Transverse colon (tissue), 4 donors: ENCODE results near the gene SGIP1. TPM values are rescaled to one million over a fixed set of nuclear protein-coding genes. Genes with fewer than 3 reads are reported as not detected.

ENCODE experiments used
- DNase-seq: peaks from one replicate; pipeline ENCODE4 v3.0.0-alpha.2; 2019
- H3K27ac ChIP-seq, 4 donors: fragments of 200-600 bp; sonication (generic); 2 replicates each; pipeline ENCODE4 v1.5.1; 2016 to 2018; ENCODE audit warnings: inconsistent platforms in 4 of 4
- H3K27me3 ChIP-seq: fragments of 200-600 bp; sonication (generic); 2 replicates; pipeline ENCODE4 v1.5.1; 2017; ENCODE audit warnings: inconsistent platforms
- H3K36me3 ChIP-seq, 4 donors: fragments of 200-600 bp; sonication (generic); 2 replicates each; pipeline ENCODE4 v1.5.1; 2017 to 2019; ENCODE audit warnings: inconsistent platforms in 4 of 4
- H3K4me1 ChIP-seq, 4 donors: fragments of 200-600 bp; sonication (generic); 2 replicates each; pipeline ENCODE4 v1.5.1; 2017 to 2020; ENCODE audit warnings: inconsistent platforms in 4 of 4
- H3K4me3 ChIP-seq, 4 donors: fragments of 200-600 bp; sonication (generic); 1 replicate in 1 of 4; 2 replicates in 3 of 4; pipeline versions ENCODE4 v1.5.1 to v1.6.1; 2017 to 2019; ENCODE audit warnings: inconsistent platforms in 4 of 4
- H3K9me3 ChIP-seq, 2 donors: fragments of 200-600 bp; sonication (generic); 2 replicates each; pipeline ENCODE4 v1.5.1; 2017 to 2019; ENCODE audit warnings: inconsistent platforms in 2 of 2
- CTCF ChIP-seq, 5 experiments: fragments of 200-600 bp in 3 of 5; fragments of 450-650 bp in 2 of 5; sonication (generic) in 3 of 5; IDR thresholded peaks; 1 replicate in 2 of 5; 2 replicates in 3 of 5; pipeline ENCODE4 v1.5.1; 2016 to 2017; ENCODE audit warnings: antibody characterized with exemption in 5 of 5, inconsistent platforms in 3 of 5, mild to moderate bottlenecking in 2 of 5, moderate library complexity in 1 of 5
- EP300 ChIP-seq: sonication (generic); formaldehyde crosslinking; IDR thresholded peaks from one replicate; pipeline ENCODE4 v1.6.1; 2017; ENCODE audit warnings: antibody characterized with exemption, low read depth
- POLR2A ChIP-seq: fragments of 450-650 bp; IDR thresholded peaks from one replicate; pipeline ENCODE4 v1.6.1; 2016; ENCODE audit warnings: antibody characterized with exemption, mild to moderate bottlenecking, moderate library complexity
- POLR2AphosphoS5 ChIP-seq, 3 donors: sonication (generic); formaldehyde crosslinking; IDR thresholded peaks; one replicate each; pipeline ENCODE4 v1.6.1; 2016; ENCODE audit warnings: antibody characterized with exemption in 3 of 3
- WGBS, 2 donors: methylation state at CpG; one replicate each; pipeline ENCODE4 v1.1.5; 2018; ENCODE audit warnings: low coverage in 1 of 2; 5-methylcytosine and 5-hydroxymethylcytosine counted together
- in situ Hi-C, 4 donors: fragments of 200-750 bp; cut with MboI; loops; one replicate each; pipeline versions ENCODE4 v1.15.0 to v1.15.1; 2017; ENCODE audit warnings: low sequenced_read_pairs in 3 of 4, low pct_ligation_motif_present in 1 of 4, low pct_unique_long_range_greater_than_20kb in 1 of 4
- intact Hi-C: fragments of 100-400 bp; cut with DNase I; formaldehyde crosslinking; loops from one replicate; pipeline ENCODE4 v1.15.1; 2023; ENCODE audit warnings: low total_unique reads
- total RNA-seq, 4 donors: library from RNA; depleted of rRNA; stranded (reverse); fragments of >200 nt; gene quantifications; one replicate each; pipeline ENCODE4 v1.1.0, GENCODE V29; 2016

SGIP1 gene
- total RNA-seq, 4 donors from 2014 or later, result 1.4 to 1.8 TPM; not detected in 2

GRCh38 chr1:66557157-66557556 is 23.2 kb downstream of the SGIP1 start:
- in situ Hi-C loops, result no loop called here
- no peaks in the 10 kb centered on the region for H3K27me3 ChIP-seq
- 49 to 69% methylated on average over 1 of the region's 1 CpG for WGBS, 2 donors
- TF ChIP-seq EP300 (no peak), POLR2AphosphoS5 (IDR thresholded peaks at IDR 0.05) (no peak), POLR2A (no peak), CTCF (IDR thresholded peaks at IDR 0.05) (no peak)
- no peak overlapping the region for H3K4me3 ChIP-seq
- DNase-seq, result no peak
- no peaks in the 10 kb centered on the region for H3K4me1 ChIP-seq
- no peaks in the 10 kb centered on the region for H3K36me3 ChIP-seq
- H3K27ac ChIP-seq, result no peak overlapping the region
- H3K9me3 ChIP-seq, result no peaks in the 10 kb centered on the region
- intact Hi-C loops, result no loop called here

- DNase-seq, result no peak
- H3K27me3 ChIP-seq, result no peaks in the 10 kb centered on the region
- no peaks in the 10 kb centered on the region for H3K36me3 ChIP-seq
- no peak overlapping the region for H3K27ac ChIP-seq
- in situ Hi-C loops (no loop called here), intact Hi-C loops (no loop called here)
- H3K9me3 ChIP-seq, result no peaks in the 10 kb centered on the region
- H3K4me3 ChIP-seq, result no peak overlapping the region
- peaks cover 0 to 4% (median 0%) of the 10 kb centered on the region in 4 donors for H3K4me1 ChIP-seq
- TF ChIP-seq POLR2AphosphoS5 (IDR thresholded peaks at IDR 0.05) (no peak), EP300 (no peak), CTCF (IDR thresholded peaks at IDR 0.05) (no peak), POLR2A (no peak)
- WGBS, 2 donors, result 53 to 80% methylated on average over 2 to 4 of the region's 4 CpGs
Measured at GRCh38 chr1:66559517-66559916, 25.6 kb downstream of the SGIP1 start.

GRCh38 chr1:66562561-66562960 is 28.6 kb downstream of the SGIP1 start:
- Histone ChIP-seq H3K27me3 (no peaks in the 10 kb centered on the region), H3K4me1 (peaks cover 0 to 4% (median 0%) of the 10 kb centered on the region in 4 donors), H3K9me3 (no peaks in the 10 kb centered on the region), H3K4me3 (no peak overlapping the region), H3K36me3 (no peaks in the 10 kb centered on the region), H3K27ac (peak overlapping the region; percentile 34 to 56 (median 42))
- 63 to 70% methylated on average over 3 of the region's 3 CpGs for WGBS, 2 donors
- TF ChIP-seq CTCF (IDR thresholded peaks at IDR 0.05), result no peak
- no peak for TF ChIP-seq POLR2A
- no peak for TF ChIP-seq POLR2AphosphoS5 (IDR thresholded peaks at IDR 0.05)
- no peak for TF ChIP-seq EP300
- DNase-seq, result no peak
- in situ Hi-C loops, result no loop called here
- intact Hi-C loops, result no loop called here

GRCh38 chr1:66563094-66563800 is 29.3 kb downstream of the SGIP1 start:
- intact Hi-C loops, result no loop called here
- Histone ChIP-seq H3K27me3 (no peaks in the 10 kb centered on the region), H3K9me3 (no peaks in the 10 kb centered on the region), H3K36me3 (no peaks in the 10 kb centered on the region), H3K4me1 (peaks cover 0 to 4% (median 0%) of the 10 kb centered on the region in 4 donors), H3K4me3 (no peak overlapping the region), H3K27ac (peak overlapping the region; percentile 23 to 56 (median 42))
- DNase-seq, result peak; percentile 13
- TF ChIP-seq POLR2A, result no peak
- TF ChIP-seq EP300, result no peak
- TF ChIP-seq POLR2AphosphoS5 (IDR thresholded peaks at IDR 0.05), result peak in 2 of 3 donors; percentile 38 to 56
- no peak for TF ChIP-seq CTCF (IDR thresholded peaks at IDR 0.05)
- WGBS, 2 donors, result 60 to 100% methylated on average over 1 to 6 of the region's 6 CpGs
- in situ Hi-C loops, result no loop called here
